Liver (tissue), 9 donors: ENCODE results near the gene PARP12. TPM values are rescaled to one million over a fixed set of nuclear protein-coding genes. Genes with fewer than 3 reads are reported as not detected.

Experiments used
- DNase-seq: peaks from one replicate; pipeline ENCODE4 v3.0.0-alpha.2; 2017; ENCODE audit warnings: low spot score
- H3K27ac ChIP-seq, 2 donors: one replicate each; pipeline ENCODE4 v1.7.0; 2013; ENCODE audit warnings: inconsistent platforms in 2 of 2, low read length in 2 of 2, control low read depth in 1 of 2, low read depth in 1 of 2, mild to moderate bottlenecking in 1 of 2
- H3K27me3 ChIP-seq, 4 donors: one replicate each; pipeline versions ENCODE4 v1.6.1 to v1.7.0; 2013; ENCODE audit warnings: low read length in 3 of 4, inconsistent platforms in 1 of 4, mild to moderate bottlenecking in 1 of 4, moderate library complexity in 1 of 4; ENCODE audit not compliant: control insufficient read depth in 4 of 4, insufficient read depth in 4 of 4
- H3K36me3 ChIP-seq, 4 donors: one replicate each; pipeline versions ENCODE4 v1.6.1 to v1.7.0; 2013; ENCODE audit warnings: low read length in 3 of 4, mild to moderate bottlenecking in 3 of 4, low read depth in 1 of 4, moderate library complexity in 1 of 4; ENCODE audit not compliant: control insufficient read depth in 4 of 4, insufficient read depth in 3 of 4
- H3K4me1 ChIP-seq, 4 donors: one replicate each; pipeline versions ENCODE4 v1.6.1 to v1.7.0; 2013; ENCODE audit warnings: low read length in 3 of 4, mild to moderate bottlenecking in 3 of 4, moderate library complexity in 1 of 4; ENCODE audit not compliant: control insufficient read depth in 4 of 4, insufficient read depth in 4 of 4
- H3K4me3 ChIP-seq, 3 donors: one replicate each; pipeline versions ENCODE4 v1.6.1 to v1.7.0; 2013; ENCODE audit warnings: low read length in 3 of 3, control low read depth in 1 of 3, low read depth in 1 of 3, mild to moderate bottlenecking in 1 of 3
- H3K9ac ChIP-seq, 2 donors: one replicate each; pipeline ENCODE4 v1.7.0; 2013; ENCODE audit warnings: low read length in 2 of 2, mild to moderate bottlenecking in 2 of 2, moderate library complexity in 2 of 2, control low read depth in 1 of 2, low read depth in 1 of 2
- H3K9me3 ChIP-seq, 4 donors: one replicate each; pipeline versions ENCODE4 v1.6.1 to v1.7.0; 2013; ENCODE audit warnings: low read length in 3 of 4; ENCODE audit not compliant: control insufficient read depth in 4 of 4
- EGR1 ChIP-seq, 2 donors: IDR thresholded peaks; 2 replicates each; pipeline ENCODE4 v1.6.1; 2016 to 2018; ENCODE audit warnings: antibody characterized with exemption in 2 of 2, low read depth in 2 of 2
- FOXA2 ChIP-seq: IDR thresholded peaks from 2 replicates; pipeline ENCODE4 v1.6.1; 2016; ENCODE audit warnings: antibody characterized with exemption
- GABPA ChIP-seq, 2 donors: IDR thresholded peaks in 1 of 2; conservative IDR thresholded peaks in 1 of 2; 2 replicates each; pipeline ENCODE4 v1.6.1; 2016; ENCODE audit warnings: antibody characterized with exemption in 2 of 2, mild to moderate bottlenecking in 1 of 2, moderate library complexity in 1 of 2
- HNF4A ChIP-seq, 2 donors: conservative IDR thresholded peaks; 2 replicates each; pipeline ENCODE4 v1.6.1; 2016; ENCODE audit warnings: antibody characterized with exemption in 2 of 2, mild to moderate bottlenecking in 2 of 2
- HNF4G ChIP-seq: IDR thresholded peaks from 2 replicates; pipeline ENCODE4 v1.6.1; 2016; ENCODE audit warnings: antibody characterized with exemption
- JUND ChIP-seq, 2 donors: IDR thresholded peaks; 2 replicates each; pipeline ENCODE4 v1.6.1; 2016; ENCODE audit warnings: antibody characterized with exemption in 2 of 2
- RXRA ChIP-seq, 2 donors: IDR thresholded peaks; 2 replicates each; pipeline ENCODE4 v1.6.1; 2017 to 2018; ENCODE audit warnings: antibody characterized with exemption in 2 of 2, mild to moderate bottlenecking in 1 of 2
- SP1 ChIP-seq: IDR thresholded peaks from 2 replicates; pipeline ENCODE4 v1.6.1; 2018; ENCODE audit warnings: antibody characterized with exemption, mild to moderate bottlenecking
- TAF1 ChIP-seq: conservative IDR thresholded peaks from 2 replicates; pipeline ENCODE4 v1.6.1; 2016; ENCODE audit warnings: antibody characterized with exemption, mild to moderate bottlenecking
- YY1 ChIP-seq: IDR thresholded peaks from 2 replicates; pipeline ENCODE4 v1.6.1; 2016; ENCODE audit warnings: antibody characterized with exemption, mild to moderate bottlenecking
- ZBTB33 ChIP-seq: IDR thresholded peaks from 2 replicates; pipeline ENCODE4 v1.6.1; 2016; ENCODE audit warnings: antibody characterized with exemption
- WGBS: extraction: QIAGEN DNeasy Blood & Tissue Kit; methylation state at CpG from one replicate; pipeline ENCODE4 v1.1.7; 2013; 5-methylcytosine and 5-hydroxymethylcytosine counted together
- polyA plus RNA-seq, 2 donors: library from polyadenylated mRNA; stranded (reverse) in 1 of 2; unstranded in 1 of 2; fragments of 200-250 nt in 1 of 2; fragments of >200 nt in 1 of 2; fragmentation: Nextera tagmentation in 1 of 2; extraction: Ambion mirVana in 1 of 2; gene quantifications; one replicate each; pipeline versions ENCODE4 v1.2.1 to v1.2.3, GENCODE V29; 2013 to 2015
- total RNA-seq, 2 donors: library from RNA; depleted of rRNA; stranded (reverse); fragments of >200 nt; gene quantifications; one replicate each; pipeline ENCODE4 v1.2.3, GENCODE V29; 2014
- TF ChIP-seq, protein P1 (sequence below): IDR thresholded peaks from 2 replicates; pipeline ENCODE4 v1.6.1; 2016; ENCODE audit warnings: antibody characterized with exemption
- TF ChIP-seq, protein P2 (sequence below): fragments of 150-350 bp; IDR thresholded peaks from 2 replicates; pipeline ENCODE4 v1.5.1; 2017; ENCODE audit warnings: improper control_type of control experiment, low read depth, low read length; ENCODE audit not compliant: missing input control
- donor health status: healthy.
- donor health status: healthy.
- donor health status: healthy.
- donor health status: healthy.
- donor health status: healthy.

PARP12 gene
- total and polyA plus RNA-seq, 4 donors: 13.3 to 32.7 (median 19.8) TPM

- Histone ChIP-seq H3K27me3 (no peaks in the 10 kb centered on the region), H3K9ac (no peak overlapping the region), H3K27ac (no peak overlapping the region), H3K4me1 (no peaks in the 10 kb centered on the region), H3K9me3 (no peaks in the 10 kb centered on the region), H3K4me3 (no peak overlapping the region), H3K36me3 (peaks cover 9 to 35% (median 26%) of the 10 kb centered on the region in 4 donors)
- TF ChIP-seq, protein P1, sequence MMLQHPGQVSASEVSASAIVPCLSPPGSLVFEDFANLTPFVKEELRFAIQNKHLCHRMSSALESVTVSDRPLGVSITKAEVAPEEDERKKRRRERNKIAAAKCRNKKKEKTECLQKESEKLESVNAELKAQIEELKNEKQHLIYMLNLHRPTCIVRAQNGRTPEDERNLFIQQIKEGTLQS: no peak
- TF ChIP-seq TAF1 (no peak), GABPA (IDR thresholded peaks at IDR 0.05 in 1 of 2, conservative IDR thresholded peaks at IDR 0.05 in 1 of 2) (no peak), YY1 (no peak), JUND (IDR thresholded peaks at IDR 0.05) (no peak), ZBTB33 (no peak), SP1 (no peak), HNF4G (no peak), FOXA2 (no peak), HNF4A (conservative IDR thresholded peaks at IDR 0.05) (no peak)
- no peak for DNase-seq
- 81% methylated on average over 11 of the region's 11 CpGs for WGBS
These were observed 26.4 kb downstream of the PARP12 start for GRCh38 chr7:140036224-140036962.

- Histone ChIP-seq H3K9me3 (no peaks in the 10 kb centered on the region), H3K4me3 (no peak overlapping the region), H3K4me1 (no peaks in the 10 kb centered on the region), H3K27me3 (no peaks in the 10 kb centered on the region), H3K36me3 (peaks cover 8 to 35% (median 25%) of the 10 kb centered on the region in 4 donors), H3K27ac (no peak overlapping the region), H3K9ac (no peak overlapping the region)
- 84% methylated on average over 5 of the region's 7 CpGs for WGBS
- TF ChIP-seq JUND (IDR thresholded peaks at IDR 0.05): no peak
- TF ChIP-seq, protein P2, sequence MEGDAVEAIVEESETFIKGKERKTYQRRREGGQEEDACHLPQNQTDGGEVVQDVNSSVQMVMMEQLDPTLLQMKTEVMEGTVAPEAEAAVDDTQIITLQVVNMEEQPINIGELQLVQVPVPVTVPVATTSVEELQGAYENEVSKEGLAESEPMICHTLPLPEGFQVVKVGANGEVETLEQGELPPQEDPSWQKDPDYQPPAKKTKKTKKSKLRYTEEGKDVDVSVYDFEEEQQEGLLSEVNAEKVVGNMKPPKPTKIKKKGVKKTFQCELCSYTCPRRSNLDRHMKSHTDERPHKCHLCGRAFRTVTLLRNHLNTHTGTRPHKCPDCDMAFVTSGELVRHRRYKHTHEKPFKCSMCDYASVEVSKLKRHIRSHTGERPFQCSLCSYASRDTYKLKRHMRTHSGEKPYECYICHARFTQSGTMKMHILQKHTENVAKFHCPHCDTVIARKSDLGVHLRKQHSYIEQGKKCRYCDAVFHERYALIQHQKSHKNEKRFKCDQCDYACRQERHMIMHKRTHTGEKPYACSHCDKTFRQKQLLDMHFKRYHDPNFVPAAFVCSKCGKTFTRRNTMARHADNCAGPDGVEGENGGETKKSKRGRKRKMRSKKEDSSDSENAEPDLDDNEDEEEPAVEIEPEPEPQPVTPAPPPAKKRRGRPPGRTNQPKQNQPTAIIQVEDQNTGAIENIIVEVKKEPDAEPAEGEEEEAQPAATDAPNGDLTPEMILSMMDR: no peak
- no peak for TF ChIP-seq ZBTB33
- TF ChIP-seq RXRA (IDR thresholded peaks at IDR 0.05): no peak
- TF ChIP-seq EGR1 (IDR thresholded peaks at IDR 0.05; ENCODE audit: low read depth in 2 of 2): no peak
- DNase-seq: no peak
These were observed 27.1 kb downstream of the PARP12 start for GRCh38 chr7:140035400-140036223.
